ENCODE data around the gene ARL8B.
"Not testable (repeated sequence)": the region's sequence is repeated elsewhere in the genome, so short reads cannot be mapped to it uniquely, and the experiment has no call there.

ARL8B gene

DNA sequence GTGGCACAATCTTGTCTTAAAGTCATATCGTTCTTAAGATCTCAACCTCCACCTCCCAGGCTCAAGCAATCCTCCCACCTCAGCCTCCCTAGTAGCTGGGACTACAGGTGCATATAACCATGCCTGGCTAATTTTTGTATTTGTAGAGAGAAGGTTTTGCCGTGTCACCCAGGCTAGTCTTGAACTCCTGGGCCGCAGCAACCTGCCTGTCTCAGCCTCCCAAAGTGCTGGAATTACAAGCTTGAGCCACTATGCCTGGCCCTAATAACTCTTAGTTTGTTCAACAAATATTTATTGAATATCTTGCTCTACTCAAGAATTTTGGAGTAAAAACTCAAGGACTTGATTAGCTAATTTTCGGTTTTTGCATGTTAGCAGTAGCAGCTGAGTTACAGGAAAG is 46.0 kb downstream of the ARL8B start:
- TF ChIP-seq, protein P1, sequence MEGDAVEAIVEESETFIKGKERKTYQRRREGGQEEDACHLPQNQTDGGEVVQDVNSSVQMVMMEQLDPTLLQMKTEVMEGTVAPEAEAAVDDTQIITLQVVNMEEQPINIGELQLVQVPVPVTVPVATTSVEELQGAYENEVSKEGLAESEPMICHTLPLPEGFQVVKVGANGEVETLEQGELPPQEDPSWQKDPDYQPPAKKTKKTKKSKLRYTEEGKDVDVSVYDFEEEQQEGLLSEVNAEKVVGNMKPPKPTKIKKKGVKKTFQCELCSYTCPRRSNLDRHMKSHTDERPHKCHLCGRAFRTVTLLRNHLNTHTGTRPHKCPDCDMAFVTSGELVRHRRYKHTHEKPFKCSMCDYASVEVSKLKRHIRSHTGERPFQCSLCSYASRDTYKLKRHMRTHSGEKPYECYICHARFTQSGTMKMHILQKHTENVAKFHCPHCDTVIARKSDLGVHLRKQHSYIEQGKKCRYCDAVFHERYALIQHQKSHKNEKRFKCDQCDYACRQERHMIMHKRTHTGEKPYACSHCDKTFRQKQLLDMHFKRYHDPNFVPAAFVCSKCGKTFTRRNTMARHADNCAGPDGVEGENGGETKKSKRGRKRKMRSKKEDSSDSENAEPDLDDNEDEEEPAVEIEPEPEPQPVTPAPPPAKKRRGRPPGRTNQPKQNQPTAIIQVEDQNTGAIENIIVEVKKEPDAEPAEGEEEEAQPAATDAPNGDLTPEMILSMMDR (IDR thresholded peaks at IDR 0.05; ENCODE audit: low read depth, low read length), result no peak
- DNase-seq (ENCODE audit: low read depth in 2 of 2), result no peak
- H3K4me3 ChIP-seq (replicated peaks in 1 of 2; ENCODE audit: low read depth in 2 of 2, low read length in 2 of 2), result no peak overlapping the region

DNA sequence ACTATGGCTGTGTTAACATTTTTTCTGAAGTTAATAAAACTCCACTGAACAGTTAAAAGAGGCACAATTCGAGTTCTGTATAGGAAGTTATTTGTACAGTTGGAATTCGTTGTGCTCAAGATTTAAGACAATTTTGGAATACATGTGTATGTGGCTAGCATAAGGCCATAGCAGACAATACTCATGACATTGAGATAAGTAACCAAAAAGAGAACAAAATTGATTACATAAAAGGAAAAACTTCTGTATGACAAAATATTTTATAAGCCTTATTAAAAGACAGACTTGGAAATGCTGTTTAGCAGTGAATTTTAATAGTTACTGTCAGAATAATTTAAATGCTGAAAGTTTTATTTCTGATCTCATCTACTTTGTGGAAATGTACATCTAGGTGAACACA is 47.7 kb downstream of the ARL8B start:
- no peak overlapping the region for H3K4me3 ChIP-seq (replicated peaks in 1 of 2; ENCODE audit: low read depth in 2 of 2, low read length in 2 of 2)
- no peak for DNase-seq (ENCODE audit: low read depth in 2 of 2)

DNA sequence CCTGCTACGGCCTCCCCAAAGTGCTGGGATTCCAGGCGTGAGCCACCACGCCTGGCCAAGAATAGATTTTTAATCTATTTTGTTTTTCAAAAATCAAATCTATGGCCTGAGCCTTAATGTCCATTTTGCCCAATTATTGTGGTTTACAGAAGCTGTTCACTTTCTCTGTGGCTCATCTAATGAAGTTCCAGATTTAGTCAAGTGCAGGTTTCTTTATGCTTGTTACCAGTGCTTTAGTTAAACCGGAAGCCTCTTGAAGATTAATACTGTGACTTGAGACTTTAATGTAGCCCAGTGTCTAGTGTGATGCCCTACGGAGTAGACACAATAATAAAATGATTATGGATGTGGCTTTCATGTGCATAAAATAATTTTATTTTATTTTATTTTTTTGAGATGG is 48.9 kb downstream of the ARL8B start:
- TF ChIP-seq, protein P1 (IDR thresholded peaks at IDR 0.05; ENCODE audit: low read depth, low read length), result no peak
- no peak overlapping the region for H3K4me3 ChIP-seq (replicated peaks in 1 of 2; ENCODE audit: low read depth in 2 of 2, low read length in 2 of 2)
- DNase-seq (ENCODE audit: low read depth in 2 of 2), result no peak

More for the DNA sequence above, 47.7 kb downstream of the ARL8B start:
- TF ChIP-seq, protein P1 (IDR thresholded peaks at IDR 0.05; ENCODE audit: low read depth, low read length), result no peak

DNA sequence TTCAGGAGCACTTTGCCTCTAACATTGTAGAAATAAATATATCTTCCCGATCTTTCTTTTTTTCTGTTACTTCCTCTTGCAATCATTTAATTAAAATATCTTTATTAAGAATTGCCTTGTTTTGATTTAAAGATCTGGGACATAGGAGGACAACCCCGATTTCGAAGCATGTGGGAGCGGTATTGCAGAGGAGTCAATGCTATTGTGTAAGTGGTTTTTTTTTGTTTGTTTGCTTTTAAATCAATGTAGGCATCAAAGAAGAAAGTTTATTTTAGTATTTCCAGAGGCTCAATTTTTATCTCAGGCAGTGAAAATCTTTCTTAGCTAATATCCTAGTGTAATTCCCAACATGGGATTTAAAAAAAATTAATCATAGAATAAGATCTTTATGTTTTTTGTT is 49.9 kb downstream of the ARL8B start:
- TF ChIP-seq, protein P1 (IDR thresholded peaks at IDR 0.05; ENCODE audit: low read depth, low read length), result no peak
- no peak for DNase-seq (ENCODE audit: low read depth in 2 of 2)
- H3K4me3 ChIP-seq (replicated peaks in 1 of 2; ENCODE audit: low read depth in 2 of 2, low read length in 2 of 2), result no peak overlapping the region

DNA sequence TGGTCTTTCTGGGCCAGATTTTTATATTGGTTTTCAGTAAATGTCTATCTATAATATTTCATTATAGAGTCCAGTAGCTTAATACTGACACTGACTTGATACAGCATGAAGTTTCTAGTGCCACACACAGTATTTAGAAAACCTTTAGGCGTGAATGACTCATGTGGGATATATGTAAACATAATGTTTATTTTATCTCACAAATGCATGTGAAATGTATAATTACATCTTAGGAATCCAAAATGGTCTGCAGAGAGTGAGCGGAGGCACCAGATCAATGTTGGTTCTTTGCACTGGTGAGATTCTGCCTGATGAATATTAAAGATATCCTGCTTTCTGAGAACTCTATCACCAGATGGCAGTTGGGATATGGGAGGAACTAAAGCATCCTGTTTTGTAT is 56.9 kb downstream of the ARL8B start:
- H3K4me3 ChIP-seq (replicated peaks in 1 of 2; ENCODE audit: low read depth in 2 of 2, low read length in 2 of 2); DNase-seq (ENCODE audit: low read depth in 2 of 2): not testable (repeated sequence)

DNA sequence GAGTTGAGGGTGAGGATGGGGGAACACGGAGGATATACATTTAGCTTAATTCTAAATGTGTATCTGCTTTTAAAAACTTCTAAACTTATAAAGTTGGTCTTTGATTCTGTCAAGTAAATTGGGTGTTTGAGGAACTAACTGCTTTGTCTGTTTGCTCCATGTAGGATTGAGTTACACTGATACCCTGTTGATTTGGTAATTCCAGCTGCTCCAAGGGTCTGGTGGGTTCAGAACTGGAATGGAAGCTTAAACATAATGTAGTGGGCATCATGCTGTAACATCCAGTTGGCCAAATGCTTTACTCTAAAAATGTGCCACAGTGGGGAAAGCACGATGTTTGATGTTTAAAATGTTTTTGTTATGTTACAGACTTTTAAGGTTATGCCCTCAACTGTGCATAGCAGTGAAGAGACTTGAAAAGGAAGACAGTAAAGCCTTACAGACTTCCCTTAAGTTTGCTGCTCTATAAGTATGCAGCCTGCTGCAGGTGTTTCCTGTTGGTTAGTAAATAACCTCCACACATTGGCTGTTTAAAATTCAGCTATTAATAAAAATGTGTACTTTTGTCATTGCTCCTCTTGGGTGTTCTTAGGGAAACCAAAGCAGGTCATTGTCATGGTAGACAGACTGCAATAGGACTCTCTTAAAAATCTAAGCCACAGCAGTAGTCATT is 59.5 kb downstream of the ARL8B start:
- no peak for DNase-seq (ENCODE audit: low read depth in 2 of 2)
- TF ChIP-seq, protein P1 (IDR thresholded peaks at IDR 0.05; ENCODE audit: low read depth, low read length), result no peak
- no peak overlapping the region for H3K4me3 ChIP-seq (replicated peaks in 1 of 2; ENCODE audit: low read depth in 2 of 2, low read length in 2 of 2)

DNA sequence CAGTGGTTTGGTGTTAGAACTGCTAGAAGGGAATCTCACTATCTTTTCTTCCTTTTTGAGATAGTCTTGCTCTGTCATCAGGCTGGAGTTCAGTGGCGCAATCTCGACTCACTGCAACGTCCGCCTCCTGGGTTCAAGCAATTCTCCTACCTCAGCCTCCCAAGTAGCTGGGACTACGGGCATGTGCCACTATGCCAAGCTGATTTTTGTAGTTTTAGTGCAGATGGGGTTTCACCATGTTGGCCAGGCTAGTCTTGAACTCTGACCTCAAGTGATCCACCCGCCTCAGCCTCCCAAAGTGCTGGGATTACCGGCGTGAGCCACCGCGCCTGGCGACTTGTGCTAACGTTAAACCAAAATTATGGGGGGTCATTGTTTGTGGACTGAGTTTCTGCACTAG is 61.6 kb downstream of the ARL8B start:
- H3K4me3 ChIP-seq (replicated peaks in 1 of 2; ENCODE audit: low read depth in 2 of 2, low read length in 2 of 2); DNase-seq (ENCODE audit: low read depth in 2 of 2): not testable (repeated sequence)

DNA sequence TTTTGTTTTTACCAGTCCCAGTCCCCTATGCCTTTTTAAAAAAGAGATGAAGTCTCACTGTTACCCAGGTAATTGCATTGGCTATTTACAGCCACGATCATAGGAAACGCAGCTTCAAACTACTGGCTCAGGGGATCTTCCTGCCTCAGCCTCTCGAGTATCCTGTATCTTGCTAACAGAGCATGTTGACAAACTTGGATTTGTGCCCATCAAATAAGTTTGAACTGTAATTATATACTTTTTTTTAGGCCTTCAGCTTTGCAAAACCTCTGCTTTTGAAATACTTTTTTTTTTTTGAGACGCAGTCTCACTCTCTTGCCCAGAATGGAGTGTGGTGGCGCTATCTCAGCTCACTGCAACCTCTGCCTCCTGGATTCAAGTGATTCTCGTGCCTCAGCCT is 62.4 kb downstream of the ARL8B start:
- TF ChIP-seq, protein P1 (IDR thresholded peaks at IDR 0.05; ENCODE audit: low read depth, low read length), result no peak
- no peak for DNase-seq (ENCODE audit: low read depth in 2 of 2)
- no peak overlapping the region for H3K4me3 ChIP-seq (replicated peaks in 1 of 2; ENCODE audit: low read depth in 2 of 2, low read length in 2 of 2)

Data from cardiac fibroblast (primary cell).